Articular chondrocyte of knee joint (primary cell): ENCODE measurements around the gene AP4M1. TPM values are rescaled to one million over a fixed set of nuclear protein-coding genes. Genes with fewer than 3 reads are reported as not detected.

Experiments used
- small RNA-seq: library from RNA; depleted of rRNA; stranded (forward); fragments of <200 nt; gene quantifications from one replicate; pipeline ENCODE3, GENCODE V24; 2012
- total RNA-seq: library from RNA; depleted of rRNA; stranded (reverse); fragments of >200 nt; gene quantifications from 2 replicates; pipeline ENCODE4 v1.2.3, GENCODE V29; 2012

AP4M1 gene
- total RNA-seq = 19.1 and 21.7 TPM in 2 replicates

GRCh38 chr7:100101016-100101862, at the start of gene AP4M1, which contains the start of gene MCM7:
TSS of gene AP4M1 (plus strand) at chr7:100101643. CDS start at chr7:100101715, 72 bp downstream.
TSS of gene MCM7 (minus strand) at chr7:100101397. CDS start at chr7:100101294, 103 bp downstream.

GRCh38 chr7:100081535-100082102, 19.8 kb upstream of the AP4M1 start, which contains the start of gene ZNF3:
TSS of gene ZNF3 (minus strand) at chr7:100081723. CDS start at chr7:100077357, 4,366 bp downstream.

GRCh38 chr7:100088621-100089457, 12.6 kb upstream of the AP4M1 start, which contains the start of gene COPS6:
TSS of gene COPS6 (plus strand) at chr7:100088969. CDS start at chr7:100088991, 22 bp downstream.

GRCh38 chr7:100119072-100119969, 17.9 kb downstream of the AP4M1 start, which contains the start of the genes CNPY4 and TAF6:
TSS of gene CNPY4 (plus strand) at chr7:100119634. CDS start at chr7:100119745, 111 bp downstream.
TSS of gene TAF6 (minus strand) at chr7:100119358. CDS start at chr7:100114209, 5,149 bp downstream.

GRCh38 chr7:100126931-100127865, 25.8 kb downstream of the AP4M1 start, which contains the start of gene MBLAC1:
TSS of gene MBLAC1 (plus strand) at chr7:100126967. CDS start at chr7:100127396, 429 bp downstream.

GRCh38 chr7:100148559-100149328, 47.3 kb downstream of the AP4M1 start, which contains the start of gene LAMTOR4:
TSS of gene LAMTOR4 (plus strand) at chr7:100148918. CDS start at chr7:100148973, 55 bp downstream.

Small RNA genes within 50 kb of the gene (small RNA-seq; reads per million reads assigned to genes)
- gene MIR106B (10,121 reads per million, percentile 100 among the genes with 10 or more reads in this experiment), gene MIR25 (5,727 reads per million, percentile 100 among the genes with 10 or more reads in this experiment), gene MIR93 (4,463 reads per million, percentile 100 among the genes with 10 or more reads in this experiment)

Other genes with a start within 250 kb of the AP4M1 start
- gene OR2AE1, start 224.6 kb upstream of the AP4M1 start, total RNA-seq = 0.22 and 0.91 TPM in 2 replicates
- 30.3 and 34.6 TPM in 2 replicates for gene TRIM4, start 182.1 kb upstream of the AP4M1 start, total RNA-seq
- not detected in 2 replicates for gene GJC3, start 172.0 kb upstream of the AP4M1 start, total RNA-seq
- gene AZGP1, start 125.6 kb upstream of the AP4M1 start, total RNA-seq = not detected in 2 replicates
- 52.4 and 64.9 TPM in 2 replicates for gene ZKSCAN1, start 86.0 kb upstream of the AP4M1 start, total RNA-seq
- gene ZSCAN21, start 51.9 kb upstream of the AP4M1 start, total RNA-seq = 9.0 TPM in 2 replicates
- 29.0 and 37.1 TPM in 2 replicates for gene ZNF3, start 19.9 kb upstream of the AP4M1 start, total RNA-seq
- 72.2 and 72.5 TPM in 2 replicates for gene COPS6, start 12.7 kb upstream of the AP4M1 start, total RNA-seq
- 30.8 and 35.6 TPM in 2 replicates for gene MCM7, start 246 bp upstream of the AP4M1 start, total RNA-seq
- gene TAF6, start 17.7 kb downstream of the AP4M1 start, total RNA-seq = 34.6 and 36.4 TPM in 2 replicates
- gene CNPY4, start 18.0 kb downstream of the AP4M1 start, total RNA-seq = 35.5 and 37.9 TPM in 2 replicates
- 1.2 and 2.0 TPM in 2 replicates for gene MBLAC1, start 25.3 kb downstream of the AP4M1 start, total RNA-seq
- gene LAMTOR4, start 47.3 kb downstream of the AP4M1 start, total RNA-seq = 62.3 and 64.1 TPM in 2 replicates
- 4.6 and 6.7 TPM in 2 replicates for gene TRAPPC14, start 57.1 kb downstream of the AP4M1 start, total RNA-seq
- gene GAL3ST4, start 67.0 kb downstream of the AP4M1 start, total RNA-seq = 1.7 and 3.6 TPM in 2 replicates
- gene GPC2, start 75.7 kb downstream of the AP4M1 start, total RNA-seq = 0.52 and 0.76 TPM in 2 replicates
- 0.39 and 0.54 TPM in 2 replicates for gene STAG3, start 76.3 kb downstream of the AP4M1 start, total RNA-seq
- not detected in 2 replicates for gene PVRIG, start 118.3 kb downstream of the AP4M1 start, total RNA-seq
- not detected in 2 replicates for gene SPDYE3, start 206.1 kb downstream of the AP4M1 start, total RNA-seq